SH-SY5Y (cell line): ENCODE data around the gene RIMKLA.

Source experiments
- GATA2 ChIP-seq: IDR thresholded peaks from 2 replicates; pipeline ENCODE4 v1.6.1; 2011; ENCODE audit warnings: mild to moderate bottlenecking, low read depth, low read length
- GATA3 ChIP-seq: IDR thresholded peaks from 2 replicates; pipeline ENCODE4 v1.6.1; 2011; ENCODE audit warnings: low read depth, mild to moderate bottlenecking, low read length, moderate library complexity

DNA sequence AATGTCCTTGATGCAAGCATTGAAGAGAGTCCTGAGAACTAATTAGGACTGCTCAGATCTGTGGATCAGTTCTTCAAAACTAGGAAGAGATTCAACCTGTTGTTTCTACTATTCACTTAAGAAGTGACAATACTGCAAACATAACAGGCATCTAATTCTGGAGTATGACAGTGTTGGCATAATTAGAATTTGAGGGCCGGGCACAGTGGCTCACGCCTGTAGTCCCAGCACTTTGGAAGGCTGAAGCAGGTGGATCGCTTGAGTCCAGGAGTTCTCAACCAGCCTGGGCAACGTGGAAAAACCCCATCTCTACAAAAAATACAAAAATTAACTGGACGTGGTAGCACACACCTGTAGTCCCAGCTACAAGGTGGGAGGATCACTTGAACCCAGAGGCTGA lies 37.5 kb upstream of the RIMKLA start:
- TF ChIP-seq GATA2: no peak
- TF ChIP-seq GATA3: no peak
